SK-N-SH treated with all-trans-retinoic acid at 6 μM for 48 hours (cell line): ENCODE results near the gene CARD10.

Experiments used
- ATAC-seq: fragments of 200-7000 bp; cut with Tn5 transposase; 3 replicates; pipeline ENCODE4 v1.9.1; 2020; ENCODE audit warnings: mild to moderate bottlenecking, moderate library complexity
- BACH2 ChIP-seq: fragments of 250-450 bp; sonication (Bioruptor Pico); IDR thresholded peaks from 2 replicates; pipeline ENCODE4 v1.9.0; 2021; ENCODE audit warnings: mild to moderate bottlenecking, borderline replicate concordance
- CSDC2 ChIP-seq: fragments of 250-450 bp; sonication (Bioruptor Pico); IDR thresholded peaks from 2 replicates; pipeline ENCODE4 v1.5.0; 2020; ENCODE audit warnings: mild to moderate bottlenecking, moderate library complexity
- ESRRG ChIP-seq: fragments of 250-450 bp; sonication (Bioruptor Pico); IDR thresholded peaks from 2 replicates; pipeline ENCODE4 v1.6.1; 2021; ENCODE audit warnings: mild to moderate bottlenecking
- GLIS3 ChIP-seq: fragments of 250-450 bp; sonication (Bioruptor Pico); IDR thresholded peaks from 2 replicates; pipeline ENCODE4 v1.5.0; 2020; ENCODE audit warnings: mild to moderate bottlenecking, moderate library complexity
- ISL1 ChIP-seq: fragments of 250-450 bp; sonication (Bioruptor Pico); IDR thresholded peaks from 2 replicates; pipeline ENCODE4 v2.1.2; 2022; ENCODE audit warnings: mild to moderate bottlenecking, moderate library complexity
- OSR1 ChIP-seq: fragments of 250-450 bp; sonication (Bioruptor Pico); IDR thresholded peaks from 2 replicates; pipeline ENCODE4 v1.8.0; 2022; ENCODE audit warnings: moderate library complexity, mild to moderate bottlenecking, inconsistent platforms
- PPARA ChIP-seq: fragments of 250-450 bp; sonication (Bioruptor Pico); IDR thresholded peaks from 2 replicates; pipeline ENCODE4 v1.5.0; 2020; ENCODE audit warnings: mild to moderate bottlenecking, borderline replicate concordance
- RARB ChIP-seq: fragments of 250-450 bp; sonication (Bioruptor Pico); IDR thresholded peaks from 2 replicates; pipeline ENCODE4 v1.8.0; 2021; ENCODE audit warnings: mild to moderate bottlenecking, moderate library complexity
- SNAI2 ChIP-seq: fragments of 250-450 bp; sonication (Bioruptor Pico); IDR thresholded peaks from 2 replicates; pipeline ENCODE4 v1.5.0; 2020; ENCODE audit warnings: mild to moderate bottlenecking, moderate library complexity
- TCF4 ChIP-seq: fragments of 250-450 bp; sonication (Bioruptor Pico); IDR thresholded peaks from 2 replicates; pipeline ENCODE4 v1.8.0; 2021; ENCODE audit warnings: mild to moderate bottlenecking, moderate library complexity, borderline replicate concordance
- TOX ChIP-seq: fragments of 250-450 bp; sonication (Bioruptor Pico); IDR thresholded peaks from 2 replicates; pipeline ENCODE4 v1.8.0; 2021; ENCODE audit warnings: mild to moderate bottlenecking, moderate library complexity, borderline replicate concordance
- TSHZ2 ChIP-seq: fragments of 250-450 bp; sonication (Bioruptor Pico); IDR thresholded peaks from 2 replicates; pipeline ENCODE4 v1.5.0; 2020; ENCODE audit warnings: mild to moderate bottlenecking, moderate library complexity
- ZC3H10 ChIP-seq: fragments of 250-450 bp; sonication (Bioruptor Pico); IDR thresholded peaks from 2 replicates; pipeline ENCODE4 v1.5.1; 2021; ENCODE audit warnings: mild to moderate bottlenecking, moderate library complexity
- ZFP3 ChIP-seq: fragments of 250-450 bp; sonication (Bioruptor Pico); IDR thresholded peaks from 2 replicates; pipeline ENCODE4 v1.5.0; 2020; ENCODE audit warnings: mild to moderate bottlenecking, moderate library complexity
- ZFP30 ChIP-seq: fragments of 450-650 bp; formaldehyde crosslinking; IDR thresholded peaks from 2 replicates; pipeline ENCODE4 v1.5.0; 2022; ENCODE audit warnings: mild to moderate bottlenecking, moderate library complexity
- ZNF565 ChIP-seq: fragments of 450-650 bp; formaldehyde crosslinking; conservative IDR thresholded peaks from 2 replicates; pipeline ENCODE4 v1.5.0; 2020; ENCODE audit warnings: low read depth, mild to moderate bottlenecking, moderate library complexity
- ZNF70 ChIP-seq: fragments of 450-650 bp; formaldehyde crosslinking; IDR thresholded peaks from 2 replicates; pipeline ENCODE4 v1.5.0; 2020; ENCODE audit warnings: mild to moderate bottlenecking, moderate library complexity
- ZNF8 ChIP-seq: fragments of 450-650 bp; formaldehyde crosslinking; IDR thresholded peaks from 2 replicates; pipeline ENCODE4 v1.5.0; 2020; ENCODE audit warnings: mild to moderate bottlenecking, moderate library complexity
- TF ChIP-seq, protein P1 (sequence below): fragments of 250-450 bp; sonication (Bioruptor Pico); IDR thresholded peaks from 2 replicates; pipeline ENCODE4 v1.8.0; 2020; ENCODE audit warnings: mild to moderate bottlenecking, moderate library complexity, borderline replicate concordance
- TF ChIP-seq, protein P2 (sequence below): fragments of 250-450 bp; sonication (Bioruptor Pico); IDR thresholded peaks from 2 replicates; pipeline ENCODE4 v1.8.0; 2021; ENCODE audit warnings: low read depth, mild to moderate bottlenecking, moderate library complexity, borderline replicate concordance
- TF ChIP-seq, protein P3 (sequence below): fragments of 250-450 bp; sonication (Bioruptor Pico); IDR thresholded peaks from 2 replicates; pipeline ENCODE4 v1.5.1; 2021; ENCODE audit warnings: mild to moderate bottlenecking, moderate library complexity

The CARD10 gene

GRCh38 chr22:37557321-37558001 lies 38.2 kb upstream of the CARD10 start:
- ATAC-seq = no peak
- TF ChIP-seq ZFP30 (CRISPR knock-in tag) = no peak
- no peak for TF ChIP-seq OSR1 (CRISPR knock-in tag)
- TF ChIP-seq TSHZ2 (CRISPR knock-in tag) = no peak
- no peak for TF ChIP-seq PPARA
- no peak for TF ChIP-seq RARB (CRISPR knock-in tag)
- no peak for TF ChIP-seq GLIS3 (CRISPR knock-in tag)
- TF ChIP-seq CSDC2 = no peak
- TF ChIP-seq, protein P1, sequence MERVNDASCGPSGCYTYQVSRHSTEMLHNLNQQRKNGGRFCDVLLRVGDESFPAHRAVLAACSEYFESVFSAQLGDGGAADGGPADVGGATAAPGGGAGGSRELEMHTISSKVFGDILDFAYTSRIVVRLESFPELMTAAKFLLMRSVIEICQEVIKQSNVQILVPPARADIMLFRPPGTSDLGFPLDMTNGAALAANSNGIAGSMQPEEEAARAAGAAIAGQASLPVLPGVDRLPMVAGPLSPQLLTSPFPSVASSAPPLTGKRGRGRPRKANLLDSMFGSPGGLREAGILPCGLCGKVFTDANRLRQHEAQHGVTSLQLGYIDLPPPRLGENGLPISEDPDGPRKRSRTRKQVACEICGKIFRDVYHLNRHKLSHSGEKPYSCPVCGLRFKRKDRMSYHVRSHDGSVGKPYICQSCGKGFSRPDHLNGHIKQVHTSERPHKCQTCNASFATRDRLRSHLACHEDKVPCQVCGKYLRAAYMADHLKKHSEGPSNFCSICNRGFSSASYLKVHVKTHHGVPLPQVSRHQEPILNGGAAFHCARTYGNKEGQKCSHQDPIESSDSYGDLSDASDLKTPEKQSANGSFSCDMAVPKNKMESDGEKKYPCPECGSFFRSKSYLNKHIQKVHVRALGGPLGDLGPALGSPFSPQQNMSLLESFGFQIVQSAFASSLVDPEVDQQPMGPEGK = no peak
- TF ChIP-seq ZNF565 = no peak
- TF ChIP-seq ESRRG = no peak
- TF ChIP-seq ZC3H10 (CRISPR knock-in tag) = no peak
- no peak for TF ChIP-seq ZFP3 (CRISPR knock-in tag)
- TF ChIP-seq TOX (CRISPR knock-in tag) = no peak
- TF ChIP-seq ISL1 = no peak

DNA sequence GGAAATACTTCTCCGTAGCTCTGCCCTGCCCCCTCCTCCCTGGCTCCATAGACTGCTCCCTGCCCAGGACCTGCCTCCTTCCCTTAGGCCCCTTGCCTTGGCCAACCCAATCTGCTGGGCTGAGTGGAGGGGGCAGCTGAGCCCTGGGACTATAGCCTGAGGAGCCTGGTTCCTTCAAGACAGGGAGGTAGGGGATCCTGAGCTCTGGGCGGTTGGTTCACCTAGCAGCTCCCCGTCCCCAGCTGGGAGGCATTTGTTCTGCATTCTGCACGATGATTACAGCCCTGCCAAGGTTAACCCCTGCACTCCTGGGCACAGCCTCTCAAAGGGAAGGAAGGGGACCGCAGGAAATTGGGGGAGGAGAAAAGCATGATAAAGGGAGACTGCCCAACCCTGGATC lies 37.5 kb upstream of the CARD10 start:
- no peak for ATAC-seq
- no peak for TF ChIP-seq OSR1 (CRISPR knock-in tag)
- TF ChIP-seq ZNF8 = no peak
- no peak for TF ChIP-seq BACH2 (CRISPR knock-in tag)
- TF ChIP-seq SNAI2 (CRISPR knock-in tag) = no peak
- TF ChIP-seq ESRRG = no peak
- TF ChIP-seq, protein P2, sequence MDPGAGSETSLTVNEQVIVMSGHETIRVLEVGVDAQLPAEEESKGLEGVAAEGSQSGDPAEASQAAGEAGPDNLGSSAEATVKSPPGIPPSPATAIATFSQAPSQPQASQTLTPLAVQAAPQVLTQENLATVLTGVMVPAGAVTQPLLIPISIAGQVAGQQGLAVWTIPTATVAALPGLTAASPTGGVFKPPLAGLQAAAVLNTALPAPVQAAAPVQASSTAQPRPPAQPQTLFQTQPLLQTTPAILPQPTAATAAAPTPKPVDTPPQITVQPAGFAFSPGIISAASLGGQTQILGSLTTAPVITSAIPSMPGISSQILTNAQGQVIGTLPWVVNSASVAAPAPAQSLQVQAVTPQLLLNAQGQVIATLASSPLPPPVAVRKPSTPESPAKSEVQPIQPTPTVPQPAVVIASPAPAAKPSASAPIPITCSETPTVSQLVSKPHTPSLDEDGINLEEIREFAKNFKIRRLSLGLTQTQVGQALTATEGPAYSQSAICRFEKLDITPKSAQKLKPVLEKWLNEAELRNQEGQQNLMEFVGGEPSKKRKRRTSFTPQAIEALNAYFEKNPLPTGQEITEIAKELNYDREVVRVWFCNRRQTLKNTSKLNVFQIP = no peak
- no peak for TF ChIP-seq CSDC2
- TF ChIP-seq ZNF70 (CRISPR knock-in tag) = no peak
- no peak for TF ChIP-seq PPARA
- no peak for TF ChIP-seq TCF4 (CRISPR knock-in tag)

DNA sequence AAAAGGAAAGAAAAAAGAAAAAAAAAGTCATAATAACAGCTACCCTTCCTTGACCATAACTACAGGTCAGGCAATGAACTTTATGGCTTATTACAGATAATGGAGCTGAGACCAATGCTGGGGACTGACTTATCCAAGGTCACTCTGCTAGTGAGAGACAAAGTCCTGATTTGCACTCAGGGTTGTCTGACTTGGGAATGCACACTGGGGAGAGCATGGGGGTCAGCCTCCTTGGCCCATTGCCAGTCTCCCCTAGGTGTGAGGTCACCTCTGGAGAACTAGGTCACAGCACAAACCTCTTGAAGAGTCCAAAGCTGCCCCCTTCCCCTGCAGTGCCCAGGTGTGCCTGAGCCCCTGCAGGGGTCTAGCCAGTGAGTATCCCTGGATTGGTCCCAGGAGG lies 35.8 kb upstream of the CARD10 start:
- ATAC-seq = no peak
- TF ChIP-seq ZFP3 (CRISPR knock-in tag) (no peak), OSR1 (CRISPR knock-in tag) (no peak), ZNF8 (no peak), ZNF565 (no peak), RARB (CRISPR knock-in tag) (no peak), ESRRG (no peak), SNAI2 (CRISPR knock-in tag) (no peak), TOX (CRISPR knock-in tag) (no peak), TSHZ2 (CRISPR knock-in tag) (no peak), BACH2 (CRISPR knock-in tag) (no peak)
- TF ChIP-seq, protein P1 = no peak
- TF ChIP-seq, protein P3, sequence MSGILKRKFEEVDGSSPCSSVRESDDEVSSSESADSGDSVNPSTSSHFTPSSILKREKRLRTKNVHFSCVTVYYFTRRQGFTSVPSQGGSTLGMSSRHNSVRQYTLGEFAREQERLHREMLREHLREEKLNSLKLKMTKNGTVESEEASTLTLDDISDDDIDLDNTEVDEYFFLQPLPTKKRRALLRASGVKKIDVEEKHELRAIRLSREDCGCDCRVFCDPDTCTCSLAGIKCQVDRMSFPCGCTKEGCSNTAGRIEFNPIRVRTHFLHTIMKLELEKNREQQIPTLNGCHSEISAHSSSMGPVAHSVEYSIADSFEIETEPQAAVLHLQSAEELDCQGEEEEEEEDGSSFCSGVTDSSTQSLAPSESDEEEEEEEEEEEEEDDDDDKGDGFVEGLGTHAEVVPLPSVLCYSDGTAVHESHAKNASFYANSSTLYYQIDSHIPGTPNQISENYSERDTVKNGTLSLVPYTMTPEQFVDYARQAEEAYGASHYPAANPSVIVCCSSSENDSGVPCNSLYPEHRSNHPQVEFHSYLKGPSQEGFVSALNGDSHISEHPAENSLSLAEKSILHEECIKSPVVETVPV (CRISPR knock-in tag) = no peak
